H1 (cell line): ENCODE results near the gene IL23A.

ENCODE experiments used
- ATF2 ChIP-seq: IDR thresholded peaks from 2 replicates; pipeline ENCODE4 v1.6.1; 2012; ENCODE audit warnings: low read length, inconsistent platforms
- CBX5 ChIP-seq: fragments of 300-800, 300-1000 bp; sonication (generic); IDR thresholded peaks from 2 replicates; pipeline ENCODE4 v1.7.1; 2016; ENCODE audit warnings: antibody characterized with exemption, low read length, low read depth
- CTCF ChIP-seq, 3 experiments: IDR thresholded peaks; 1 replicate in 2 of 3; 2 replicates in 1 of 3; pipeline versions ENCODE4 v1.5.1 to v1.6.1; 2011; ENCODE audit warnings: low read length in 3 of 3, mild to moderate bottlenecking in 3 of 3, inconsistent platforms in 2 of 3, low read depth in 1 of 3, moderate library complexity in 1 of 3; ENCODE audit not compliant: insufficient read depth in 1 of 3; ENCODE audit errors: control extremely low read depth in 1 of 3
- GTF2F1 ChIP-seq: IDR thresholded peaks from 2 replicates; pipeline ENCODE4 v1.6.1; 2012; ENCODE audit warnings: low read depth, low read length, improper control_type of control experiment, borderline replicate concordance
- POLR2A ChIP-seq, 2 experiments: IDR thresholded peaks; 1 replicate in 1 of 2; 2 replicates in 1 of 2; pipeline ENCODE4 v1.6.1; 2011; ENCODE audit warnings: low read depth in 2 of 2, low read length in 2 of 2, mild to moderate bottlenecking in 2 of 2; ENCODE audit errors: control extremely low read depth in 1 of 2
- POLR2AphosphoS5 ChIP-seq: IDR thresholded peaks from 2 replicates; pipeline ENCODE4 v1.6.1; 2011; ENCODE audit warnings: low read depth, low read length
- RAD21 ChIP-seq, 2 experiments: IDR thresholded peaks in 1 of 2; conservative IDR thresholded peaks in 1 of 2; 2 replicates each; pipeline ENCODE4 v1.6.1; 2011; ENCODE audit warnings: low read depth in 2 of 2, low read length in 2 of 2, improper control_type of control experiment in 1 of 2, inconsistent platforms in 1 of 2, mild to moderate bottlenecking in 1 of 2, moderate library complexity in 1 of 2
- SIRT6 ChIP-seq: IDR thresholded peaks from one replicate; pipeline ENCODE4 v1.7.1; 2012; ENCODE audit warnings: low read length, inconsistent platforms
- SP2 ChIP-seq: IDR thresholded peaks from 2 replicates; pipeline ENCODE4 v1.6.1; 2012; ENCODE audit warnings: mild to moderate bottlenecking, low read length, inconsistent platforms
- TAF1 ChIP-seq: IDR thresholded peaks from 2 replicates; pipeline ENCODE4 v1.6.1; 2011; ENCODE audit warnings: mild to moderate bottlenecking, low read depth, low read length
- YY1 ChIP-seq: IDR thresholded peaks from 2 replicates; pipeline ENCODE4 v1.6.1; 2011; ENCODE audit warnings: low read depth, mild to moderate bottlenecking, low read length

- TF ChIP-seq RAD21 (IDR thresholded peaks at IDR 0.05 in 1 of 2, conservative IDR thresholded peaks at IDR 0.05 in 1 of 2; ENCODE audit: low read depth in 2 of 2, low read length in 2 of 2) (no peak), TAF1 (no peak; the same call in 1 of the 2 replicates), GTF2F1 (no peak), SP2 (no peak), YY1 (no peak), CTCF (IDR thresholded peaks at IDR 0.05; ENCODE audit: control extremely low read depth in 1 of 3, insufficient read depth in 1 of 3, low read depth in 1 of 3, low read length in 3 of 3) (no peak), CBX5 (no peak), POLR2A (IDR thresholded peaks at IDR 0.05; ENCODE audit: control extremely low read depth in 1 of 2, low read depth in 2 of 2, low read length in 2 of 2) (no peak; a peak in 1 of 3 replicates), POLR2AphosphoS5 (no peak), ATF2 (no peak), SIRT6 (no peak)
Measured at GRCh38 chr12:56334490-56334793, 4.2 kb upstream of the IL23A start.
